Transverse colon (tissue), 4 donors: ENCODE results near the gene ARHGEF3. TPM values are rescaled to one million over a fixed set of nuclear protein-coding genes. Genes with fewer than 3 reads are reported as not detected.

Experiments
- DNase-seq: peaks from one replicate; pipeline ENCODE4 v3.0.0-alpha.2; 2019
- H3K27ac ChIP-seq, 4 donors: fragments of 200-600 bp; sonication (generic); 2 replicates each; pipeline ENCODE4 v1.5.1; 2016 to 2018; ENCODE audit warnings: inconsistent platforms in 4 of 4
- H3K27me3 ChIP-seq: fragments of 200-600 bp; sonication (generic); 2 replicates; pipeline ENCODE4 v1.5.1; 2017; ENCODE audit warnings: inconsistent platforms
- H3K36me3 ChIP-seq, 4 donors: fragments of 200-600 bp; sonication (generic); 2 replicates each; pipeline ENCODE4 v1.5.1; 2017 to 2019; ENCODE audit warnings: inconsistent platforms in 4 of 4
- H3K4me1 ChIP-seq, 4 donors: fragments of 200-600 bp; sonication (generic); 2 replicates each; pipeline ENCODE4 v1.5.1; 2017 to 2020; ENCODE audit warnings: inconsistent platforms in 4 of 4
- H3K4me3 ChIP-seq, 4 donors: fragments of 200-600 bp; sonication (generic); 1 replicate in 1 of 4; 2 replicates in 3 of 4; pipeline versions ENCODE4 v1.5.1 to v1.6.1; 2017 to 2019; ENCODE audit warnings: inconsistent platforms in 4 of 4
- H3K9me3 ChIP-seq, 2 donors: fragments of 200-600 bp; sonication (generic); 2 replicates each; pipeline ENCODE4 v1.5.1; 2017 to 2019; ENCODE audit warnings: inconsistent platforms in 2 of 2
- EP300 ChIP-seq: sonication (generic); formaldehyde crosslinking; IDR thresholded peaks from one replicate; pipeline ENCODE4 v1.6.1; 2017; ENCODE audit warnings: antibody characterized with exemption, low read depth
- POLR2A ChIP-seq: fragments of 450-650 bp; IDR thresholded peaks from one replicate; pipeline ENCODE4 v1.6.1; 2016; ENCODE audit warnings: antibody characterized with exemption, mild to moderate bottlenecking, moderate library complexity
- POLR2AphosphoS5 ChIP-seq, 3 donors: sonication (generic); formaldehyde crosslinking; IDR thresholded peaks; one replicate each; pipeline ENCODE4 v1.6.1; 2016; ENCODE audit warnings: antibody characterized with exemption in 3 of 3
- WGBS, 2 donors: methylation state at CpG; one replicate each; pipeline ENCODE4 v1.1.5; 2018; ENCODE audit warnings: low coverage in 1 of 2; 5-methylcytosine and 5-hydroxymethylcytosine counted together
- in situ Hi-C, 4 donors: fragments of 200-750 bp; cut with MboI; loops; one replicate each; pipeline versions ENCODE4 v1.15.0 to v1.15.1; 2017; ENCODE audit warnings: low sequenced_read_pairs in 3 of 4, low pct_ligation_motif_present in 1 of 4, low pct_unique_long_range_greater_than_20kb in 1 of 4
- intact Hi-C: fragments of 100-400 bp; cut with DNase I; formaldehyde crosslinking; loops from one replicate; pipeline ENCODE4 v1.15.1; 2023; ENCODE audit warnings: low total_unique reads
- total RNA-seq, 4 donors: library from RNA; depleted of rRNA; stranded (reverse); fragments of >200 nt; gene quantifications; one replicate each; pipeline ENCODE4 v1.1.0, GENCODE V29; 2016
- TF ChIP-seq, protein P1 (sequence below), 5 experiments: fragments of 200-600 bp in 3 of 5; fragments of 450-650 bp in 2 of 5; sonication (generic) in 3 of 5; IDR thresholded peaks; 1 replicate in 2 of 5; 2 replicates in 3 of 5; pipeline ENCODE4 v1.5.1; 2016 to 2017; ENCODE audit warnings: antibody characterized with exemption in 5 of 5, inconsistent platforms in 3 of 5, mild to moderate bottlenecking in 2 of 5, moderate library complexity in 1 of 5

ARHGEF3 gene
- total RNA-seq, 4 donors from 2014 or later = 2.6 to 13.2 (median 5.6) TPM

DNA sequence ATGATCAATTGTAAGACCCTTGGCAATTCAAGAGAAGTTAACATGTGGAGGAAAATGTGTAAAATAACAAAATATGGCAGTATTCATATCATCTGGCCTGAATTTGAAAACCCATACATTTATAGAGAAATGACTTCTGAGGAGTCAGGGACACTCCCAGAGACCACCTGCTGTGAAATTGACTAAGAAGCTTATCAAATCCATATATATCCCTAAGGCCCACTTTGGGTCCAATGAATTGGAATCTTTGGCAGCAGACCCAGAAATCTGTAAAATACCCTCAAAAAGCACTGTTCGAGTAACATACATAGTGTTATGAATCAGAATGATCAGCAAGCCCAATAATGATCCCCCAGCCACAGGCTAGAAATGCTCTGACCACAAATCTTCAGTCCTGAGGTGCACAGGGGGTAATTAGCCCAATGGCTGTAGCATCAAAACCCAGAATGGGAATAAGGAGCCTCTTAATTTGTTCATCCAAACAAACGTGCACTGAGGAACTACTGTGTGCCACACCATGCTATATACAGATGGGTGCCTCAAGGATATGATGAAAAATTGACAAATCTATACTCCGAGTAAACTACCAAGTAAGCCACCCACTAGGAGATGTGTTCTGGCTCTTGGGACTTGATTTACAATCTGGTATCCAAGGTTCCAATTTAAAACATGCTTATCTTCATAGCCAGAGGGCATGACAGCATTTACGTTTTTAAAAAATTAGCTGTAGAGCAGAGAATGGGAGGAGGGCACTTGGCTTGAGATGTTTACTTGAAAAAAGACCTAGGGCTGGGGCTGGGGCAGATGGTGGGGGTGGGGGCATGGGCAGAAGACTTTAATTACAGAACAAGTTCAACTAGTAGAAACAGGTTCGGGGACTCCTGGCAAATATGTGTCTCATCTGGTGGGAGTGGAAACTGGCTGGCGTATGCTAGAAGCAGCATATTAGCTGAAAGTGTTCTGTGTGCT lies 9.1 kb upstream of the ARHGEF3 start:
- no peak for DNase-seq
- no peaks in the 10 kb centered on the region for H3K9me3 ChIP-seq
- no peak overlapping the region for H3K4me3 ChIP-seq
- in situ Hi-C loops (loop anchor here in 1 of 4 donors (25.0 kb wide), 1 partner anchor 176 kb away; no protein-coding TSS in a partner anchor), intact Hi-C loops (no loop called here)
- H3K4me1 ChIP-seq = peaks cover 0 to 7% (median 0%) of the 10 kb centered on the region in 4 donors
- H3K27ac ChIP-seq = no peak overlapping the region
- no peaks in the 10 kb centered on the region for H3K36me3 ChIP-seq
- TF ChIP-seq EP300 (no peak), POLR2A (no peak), POLR2AphosphoS5 (IDR thresholded peaks at IDR 0.05) (no peak)
- TF ChIP-seq, protein P1, sequence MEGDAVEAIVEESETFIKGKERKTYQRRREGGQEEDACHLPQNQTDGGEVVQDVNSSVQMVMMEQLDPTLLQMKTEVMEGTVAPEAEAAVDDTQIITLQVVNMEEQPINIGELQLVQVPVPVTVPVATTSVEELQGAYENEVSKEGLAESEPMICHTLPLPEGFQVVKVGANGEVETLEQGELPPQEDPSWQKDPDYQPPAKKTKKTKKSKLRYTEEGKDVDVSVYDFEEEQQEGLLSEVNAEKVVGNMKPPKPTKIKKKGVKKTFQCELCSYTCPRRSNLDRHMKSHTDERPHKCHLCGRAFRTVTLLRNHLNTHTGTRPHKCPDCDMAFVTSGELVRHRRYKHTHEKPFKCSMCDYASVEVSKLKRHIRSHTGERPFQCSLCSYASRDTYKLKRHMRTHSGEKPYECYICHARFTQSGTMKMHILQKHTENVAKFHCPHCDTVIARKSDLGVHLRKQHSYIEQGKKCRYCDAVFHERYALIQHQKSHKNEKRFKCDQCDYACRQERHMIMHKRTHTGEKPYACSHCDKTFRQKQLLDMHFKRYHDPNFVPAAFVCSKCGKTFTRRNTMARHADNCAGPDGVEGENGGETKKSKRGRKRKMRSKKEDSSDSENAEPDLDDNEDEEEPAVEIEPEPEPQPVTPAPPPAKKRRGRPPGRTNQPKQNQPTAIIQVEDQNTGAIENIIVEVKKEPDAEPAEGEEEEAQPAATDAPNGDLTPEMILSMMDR (IDR thresholded peaks at IDR 0.05) = no peak
- WGBS, 2 donors = 66 to 67% methylated on average over 3 to 6 of the region's 6 CpGs
- H3K27me3 ChIP-seq = no peaks in the 10 kb centered on the region

DNA sequence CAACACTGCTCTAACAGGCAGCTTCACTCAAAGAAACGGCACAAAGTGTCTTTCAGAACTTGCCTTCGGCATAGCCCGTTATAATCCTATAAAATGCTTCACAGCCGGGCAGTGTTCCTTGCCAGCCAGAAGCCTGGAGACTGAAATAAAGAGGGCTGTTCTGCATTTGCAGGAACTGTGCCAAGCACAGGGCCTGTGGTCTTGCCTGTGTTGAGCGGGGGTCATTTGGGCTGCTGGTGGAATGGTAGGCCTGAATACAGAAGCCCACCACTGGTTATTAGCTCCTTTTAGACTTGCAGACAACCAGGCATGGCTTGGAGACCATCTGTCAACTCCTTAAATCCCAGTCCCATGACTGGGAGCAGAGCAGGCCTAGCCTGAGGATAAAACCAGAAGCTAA lies 4.7 kb upstream of the ARHGEF3 start:
- no peak overlapping the region for H3K4me3 ChIP-seq
- TF ChIP-seq POLR2AphosphoS5 (IDR thresholded peaks at IDR 0.05) (no peak), POLR2A (no peak), EP300 (no peak)
- TF ChIP-seq, protein P1 (IDR thresholded peaks at IDR 0.05) = no peak
- no peak for DNase-seq
- H3K4me1 ChIP-seq = peaks cover 0 to 9% (median 8%) of the 10 kb centered on the region in 4 donors
- in situ Hi-C loops (loop anchor here in 2 of 4 donors (10.0 to 25.0 kb wide), 2 partner anchors 178 to 181 kb away; no protein-coding TSS in a partner anchor), intact Hi-C loops (no loop called here)
- no peaks in the 10 kb centered on the region for H3K9me3 ChIP-seq
- 77% methylated on average over 5 of the region's 5 CpGs; no CpG with 5 or more reads in 1 of the 2 donors for WGBS, 2 donors
- H3K27me3 ChIP-seq = no peaks in the 10 kb centered on the region
- peak overlapping the region in 2 of 4 donors; percentile 33 to 36 for H3K27ac ChIP-seq
- H3K36me3 ChIP-seq = no peaks in the 10 kb centered on the region

DNA sequence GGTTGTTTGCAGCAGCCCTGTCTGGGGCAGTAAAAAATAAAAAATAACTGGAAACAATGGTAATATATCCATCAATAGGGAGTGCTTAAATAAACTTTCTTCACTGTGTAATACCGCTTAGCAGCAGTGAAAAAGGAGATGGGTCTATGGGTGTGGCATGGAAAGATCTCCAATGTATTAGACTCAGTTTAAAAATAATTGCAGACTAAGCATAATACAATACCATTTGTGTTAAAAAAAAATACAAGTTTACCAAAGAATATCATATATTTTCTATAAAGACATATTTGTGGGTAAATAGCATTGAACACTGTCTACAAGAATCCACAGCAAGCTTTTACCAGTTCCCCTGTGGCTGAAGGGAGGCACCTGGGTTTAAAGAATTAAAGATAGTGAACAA lies 1.0 kb upstream of the ARHGEF3 start:
- Histone ChIP-seq H3K27me3 (no peaks in the 10 kb centered on the region), H3K36me3 (no peaks in the 10 kb centered on the region), H3K9me3 (no peaks in the 10 kb centered on the region), H3K4me3 (no peak overlapping the region), H3K4me1 (peaks cover 13 to 37% (median 20%) of the 10 kb centered on the region in 4 donors), H3K27ac (no peak overlapping the region)
- in situ Hi-C loops = loop anchor here in 2 of 4 donors (10.0 to 25.0 kb wide), 2 partner anchors 182 to 185 kb away; no protein-coding TSS in a partner anchor
- TF ChIP-seq POLR2A (no peak), POLR2AphosphoS5 (IDR thresholded peaks at IDR 0.05) (no peak), EP300 (no peak)
- TF ChIP-seq, protein P1 (IDR thresholded peaks at IDR 0.05) = no peak
- intact Hi-C loops = loop anchor here (5.0 kb wide), 1 partner anchor 290 kb away; no protein-coding TSS in a partner anchor
- 50 to 71% methylated on average over 1 of the region's 1 CpG for WGBS, 2 donors
- DNase-seq = no peak

DNA sequence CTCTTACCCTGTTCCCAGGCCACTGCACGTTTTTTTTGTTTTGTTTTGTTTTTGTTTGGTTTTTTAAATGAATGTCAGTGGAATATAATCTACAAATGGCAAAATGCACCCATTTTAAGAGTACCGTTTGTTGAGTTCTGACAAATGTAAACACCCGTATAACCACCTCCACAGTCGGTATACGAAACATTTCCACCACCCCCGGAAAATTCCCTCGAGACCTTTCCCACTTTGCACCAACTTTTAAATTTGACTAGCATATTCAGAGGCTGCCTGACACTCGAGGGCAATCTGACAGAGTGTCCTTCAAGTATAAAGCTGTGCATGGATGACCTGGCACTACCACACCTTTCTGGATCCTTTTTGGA lies 613 bp upstream of the ARHGEF3 start:
- no peaks in the 10 kb centered on the region for H3K36me3 ChIP-seq
- intact Hi-C loops = loop anchor here (5.0 kb wide), 1 partner anchor 290 kb away; no protein-coding TSS in a partner anchor
- peak overlapping the region in 3 of 4 donors; percentile 65 to 82 (median 79) for H3K27ac ChIP-seq
- DNase-seq = no peak
- peak overlapping the region in 3 of 4 donors; percentile 49 to 64 (median 50) for H3K4me3 ChIP-seq
- H3K9me3 ChIP-seq = no peaks in the 10 kb centered on the region
- TF ChIP-seq POLR2A = no peak
- TF ChIP-seq, protein P1 (IDR thresholded peaks at IDR 0.05) = no peak
- 23 to 32% methylated on average over 5 to 8 of the region's 8 CpGs for WGBS, 2 donors
- H3K27me3 ChIP-seq = no peaks in the 10 kb centered on the region
- peaks cover 13 to 37% (median 20%) of the 10 kb centered on the region in 4 donors for H3K4me1 ChIP-seq
- in situ Hi-C loops = loop anchor here in 2 of 4 donors (10.0 to 25.0 kb wide), 2 partner anchors 182 to 185 kb away; no protein-coding TSS in a partner anchor
